ENCODE results near the gene RPL9.

RPL9 gene

GRCh38 chr4:39456946-39457763 is 1.6 kb downstream of the RPL9 start:
- TF ChIP-seq MYC (IDR thresholded peaks at IDR 0.05; ENCODE audit: low read depth, low read length): no peak
- no peak for TF ChIP-seq POLR2A (IDR thresholded peaks at IDR 0.05; ENCODE audit: extremely low read depth, insufficient read length)
- TF ChIP-seq CTCF (IDR thresholded peaks at IDR 0.05; ENCODE audit: low read depth, low read length): no peak
- TF ChIP-seq MAX (IDR thresholded peaks at IDR 0.05; ENCODE audit: low read depth, low read length): no peak
- H3K4me3 ChIP-seq (ENCODE audit: low read depth, low read length): peak overlapping the region; percentile 90
- DNase-seq (ENCODE audit: low read depth): peak; percentile 32

DNA sequence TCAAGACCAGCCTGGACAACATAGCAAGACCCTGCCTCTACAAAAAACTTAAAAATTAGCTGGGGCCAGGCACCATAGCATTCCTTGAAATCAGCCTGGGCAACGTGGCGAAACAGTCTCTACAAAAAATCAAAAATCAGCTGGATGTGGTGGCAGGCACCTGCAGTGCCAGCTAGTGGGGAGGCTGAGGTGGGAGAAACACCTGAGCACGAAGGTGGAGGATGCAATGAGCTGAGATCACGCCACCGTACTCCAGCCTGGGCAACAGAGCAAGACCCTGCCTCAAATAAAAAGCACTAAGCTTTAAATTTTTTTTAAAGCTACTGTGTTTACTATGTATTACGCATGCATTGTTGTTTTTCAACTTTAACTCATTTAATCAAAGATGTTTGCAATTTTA is 3.2 kb downstream of the RPL9 start:
- DNase-seq (ENCODE audit: low read depth): no peak
- TF ChIP-seq MYC (IDR thresholded peaks at IDR 0.05; ENCODE audit: low read depth, low read length) (no peak), MAX (IDR thresholded peaks at IDR 0.05; ENCODE audit: low read depth, low read length) (no peak), CTCF (IDR thresholded peaks at IDR 0.05; ENCODE audit: low read depth, low read length) (no peak), POLR2A (IDR thresholded peaks at IDR 0.05; ENCODE audit: extremely low read depth, insufficient read length) (no peak)
- peak overlapping the region; percentile 90 for H3K4me3 ChIP-seq (ENCODE audit: low read depth, low read length)

DNA sequence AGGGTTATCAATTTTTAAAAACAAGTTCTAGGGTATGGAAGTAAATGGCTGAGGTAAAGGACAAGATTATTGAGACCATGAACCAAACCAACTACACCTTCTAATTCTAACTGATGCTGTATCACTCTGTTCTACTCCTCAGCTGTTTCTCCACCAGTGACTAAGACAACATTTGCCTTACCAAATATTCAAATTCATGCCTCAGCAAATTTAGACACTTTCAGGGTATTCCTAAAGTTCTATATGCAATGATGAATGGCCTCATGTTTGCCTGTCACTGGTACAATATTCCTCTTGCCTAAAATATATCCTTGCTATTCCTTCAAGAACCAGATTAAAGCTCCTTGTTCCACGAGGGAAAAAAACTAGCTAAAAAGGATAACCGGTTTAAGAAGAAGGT is 5.0 kb downstream of the RPL9 start:
- TF ChIP-seq CTCF (IDR thresholded peaks at IDR 0.05; ENCODE audit: low read depth, low read length) (no peak), MYC (IDR thresholded peaks at IDR 0.05; ENCODE audit: low read depth, low read length) (no peak)
- DNase-seq (ENCODE audit: low read depth): no peak

GRCh38 chr4:39452860-39453587 is 5.7 kb downstream of the RPL9 start:
- H3K4me3 ChIP-seq (ENCODE audit: low read depth, low read length): no peak overlapping the region
- DNase-seq (ENCODE audit: low read depth): no peak
- TF ChIP-seq POLR2A (IDR thresholded peaks at IDR 0.05; ENCODE audit: extremely low read depth, insufficient read length) (no peak), MAX (IDR thresholded peaks at IDR 0.05; ENCODE audit: low read depth, low read length) (no peak), CTCF (IDR thresholded peaks at IDR 0.05; ENCODE audit: low read depth, low read length) (no peak), MYC (IDR thresholded peaks at IDR 0.05; ENCODE audit: low read depth, low read length) (no peak)

More for the DNA sequence above, 5.0 kb downstream of the RPL9 start:
- no peak overlapping the region for H3K4me3 ChIP-seq (ENCODE audit: low read depth, low read length)

- no peak for DNase-seq (ENCODE audit: low read depth)
- TF ChIP-seq CTCF (IDR thresholded peaks at IDR 0.05; ENCODE audit: low read depth, low read length): no peak
- TF ChIP-seq POLR2A (IDR thresholded peaks at IDR 0.05; ENCODE audit: extremely low read depth, insufficient read length): no peak
- no peak overlapping the region for H3K4me3 ChIP-seq (ENCODE audit: low read depth, low read length)
Observed at GRCh38 chr4:39452153-39452859, 6.4 kb downstream of the RPL9 start.
